ENCODE results near the gene EDIL3. TPM values are rescaled to one million over a fixed set of nuclear protein-coding genes. Genes with fewer than 3 reads are reported as not detected.

Gene EDIL3
- total RNA-seq, 1 experiment from 2014 or later: not detected

DNA sequence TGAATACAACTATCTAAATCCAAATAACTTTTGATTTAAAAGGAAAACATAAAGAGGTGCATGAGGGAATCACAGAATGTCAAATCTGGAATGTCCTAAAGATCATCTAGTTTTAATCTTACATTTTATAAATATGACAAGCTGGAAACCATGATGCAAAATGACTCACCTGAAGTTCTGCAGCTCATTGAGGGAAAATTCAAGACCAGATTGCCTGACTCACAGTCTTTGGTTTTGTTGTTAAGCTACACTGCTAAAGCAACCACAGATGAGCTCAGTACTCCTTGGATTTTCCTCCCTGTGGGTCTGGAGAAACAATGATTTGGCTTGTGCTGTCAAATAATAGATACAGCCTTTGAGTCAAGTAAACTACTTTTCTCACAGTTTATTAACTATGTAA is 19.1 kb upstream of the EDIL3 start:
- CTCF ChIA-PET: no interaction called here
- H3K4me1 Mint-ChIP-seq (ENCODE audit: low read depth, unreplicated experiment): no peaks in the 10 kb centered on the region

DNA sequence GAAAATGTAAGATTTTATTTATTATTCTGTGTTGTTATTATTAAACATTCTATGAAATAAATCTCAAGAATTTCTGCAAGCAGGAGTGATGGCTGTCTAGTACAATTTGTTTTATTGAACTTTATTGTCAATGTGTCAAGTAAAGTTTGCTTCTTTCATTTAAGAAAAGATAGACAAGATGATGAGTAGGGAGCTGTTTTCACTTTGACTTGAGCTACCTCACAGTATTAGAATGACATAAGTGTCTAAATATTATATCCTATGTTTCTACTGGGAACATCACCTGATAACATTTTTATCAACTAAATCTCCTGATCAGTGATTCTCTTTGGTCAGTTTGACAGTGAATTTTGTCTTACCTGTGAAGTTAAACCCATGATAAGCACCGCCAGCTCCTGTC is 12.7 kb upstream of the EDIL3 start:
- no peak for TF ChIP-seq CTCF (IDR thresholded peaks at IDR 0.05; ENCODE audit: insufficient read depth in 1 of 2, low read depth in 1 of 2, low read length in 1 of 2, severe bottlenecking in 1 of 2, unreplicated experiment in 1 of 2)
- DNase-seq: no peak
- H3K27me3 Mint-ChIP-seq (ENCODE audit: insufficient read depth, unreplicated experiment): peaks cover 3% of the 10 kb centered on the region
- H3K4me1 Mint-ChIP-seq (ENCODE audit: low read depth, unreplicated experiment): no peaks in the 10 kb centered on the region
- POLR2A ChIA-PET: no interaction called here
- Histone ChIP-seq H3K27me3 (replicated peaks; ENCODE audit: control insufficient read depth, insufficient read depth, low read length) (no peaks in the 10 kb centered on the region), H3K9me3 (no peaks in the 10 kb centered on the region), H3K36me3 (ENCODE audit: control insufficient read depth, insufficient read depth, low read length) (no peaks in the 10 kb centered on the region), H3K4me3 (ENCODE audit: low read depth, low read length) (no peak overlapping the region), H3K4me1 (no peaks in the 10 kb centered on the region)
- H3K4me3 Mint-ChIP-seq (ENCODE audit: unreplicated experiment): no peak overlapping the region
- intact Hi-C loops (cut with micrococcal nuclease; ENCODE audit: unreplicated experiment): no loop called here
- BruUV-seq (replicated peaks): no TSS peak
- H3K36me3 Mint-ChIP-seq (ENCODE audit: insufficient read depth, unreplicated experiment): no peaks in the 10 kb centered on the region
- H3K9me3 Mint-ChIP-seq (ENCODE audit: unreplicated experiment): no peaks in the 10 kb centered on the region
- no peak overlapping the region for H3K27ac Mint-ChIP-seq (ENCODE audit: unreplicated experiment)
- CTCF ChIA-PET: no interaction called here

More for the DNA sequence above, 19.1 kb upstream of the EDIL3 start:
- H3K9me3 ChIP-seq: no peaks in the 10 kb centered on the region
- no peaks in the 10 kb centered on the region for H3K4me1 ChIP-seq
- no peaks in the 10 kb centered on the region for H3K9me3 Mint-ChIP-seq (ENCODE audit: unreplicated experiment)
- H3K36me3 ChIP-seq (ENCODE audit: control insufficient read depth, insufficient read depth, low read length): no peaks in the 10 kb centered on the region
- no peak overlapping the region for H3K4me3 Mint-ChIP-seq (ENCODE audit: unreplicated experiment)
- POLR2A ChIA-PET: no interaction called here
- H3K4me3 ChIP-seq (ENCODE audit: low read depth, low read length): no peak overlapping the region
- H3K27me3 ChIP-seq (replicated peaks; ENCODE audit: control insufficient read depth, insufficient read depth, low read length): no peaks in the 10 kb centered on the region
- no TSS peak for BruUV-seq (replicated peaks)
- no peaks in the 10 kb centered on the region for H3K36me3 Mint-ChIP-seq (ENCODE audit: insufficient read depth, unreplicated experiment)
- no peak overlapping the region for H3K27ac Mint-ChIP-seq (ENCODE audit: unreplicated experiment)
- TF ChIP-seq CTCF (IDR thresholded peaks at IDR 0.05; ENCODE audit: insufficient read depth in 1 of 2, low read depth in 1 of 2, low read length in 1 of 2, severe bottlenecking in 1 of 2, unreplicated experiment in 1 of 2): no peak
- no peaks in the 10 kb centered on the region for H3K27me3 Mint-ChIP-seq (ENCODE audit: insufficient read depth, unreplicated experiment)
- intact Hi-C loops (cut with micrococcal nuclease; ENCODE audit: unreplicated experiment): no loop called here
- no peak for DNase-seq

GRCh38 chr5:84393969-84394368 is 9.3 kb upstream of the EDIL3 start:
- Mint-ChIP-seq H3K9me3 (ENCODE audit: unreplicated experiment) (no peaks in the 10 kb centered on the region), H3K4me3 (ENCODE audit: unreplicated experiment) (no peak overlapping the region), H3K27ac (ENCODE audit: unreplicated experiment) (no peak overlapping the region), H3K27me3 (ENCODE audit: insufficient read depth, unreplicated experiment) (peaks cover 7% of the 10 kb centered on the region), H3K4me1 (ENCODE audit: low read depth, unreplicated experiment) (no peaks in the 10 kb centered on the region), H3K36me3 (ENCODE audit: insufficient read depth, unreplicated experiment) (no peaks in the 10 kb centered on the region)
- intact Hi-C loops (cut with micrococcal nuclease; ENCODE audit: unreplicated experiment): no loop called here
- BruUV-seq (replicated peaks): no TSS peak
- Histone ChIP-seq H3K4me3 (ENCODE audit: low read depth, low read length) (no peak overlapping the region), H3K36me3 (ENCODE audit: control insufficient read depth, insufficient read depth, low read length) (no peaks in the 10 kb centered on the region), H3K27me3 (replicated peaks; ENCODE audit: control insufficient read depth, insufficient read depth, low read length) (no peaks in the 10 kb centered on the region), H3K9me3 (no peaks in the 10 kb centered on the region), H3K4me1 (no peaks in the 10 kb centered on the region)
- ChIA-PET POLR2A (no interaction called here), CTCF (no interaction called here)
- TF ChIP-seq CTCF (IDR thresholded peaks at IDR 0.05; ENCODE audit: insufficient read depth in 1 of 2, low read depth in 1 of 2, low read length in 1 of 2, severe bottlenecking in 1 of 2, unreplicated experiment in 1 of 2): no peak
- DNase-seq: no peak
